HFFc6 (cell line): Measurements from ENCODE around the gene SMG7. TPM values are rescaled to one million over a fixed set of nuclear protein-coding genes. Genes with fewer than 3 reads are reported as not detected.

Experiments used
- DNase-seq: peaks from one replicate; pipeline ENCODE4 v3.0.0-alpha.2; 2018
- H3K27ac Mint-ChIP-seq: 2 replicates; pipeline ENCODE4 v1.8.0; 2020; ENCODE audit warnings: mild to moderate bottlenecking, mixed read lengths
- H3K27me3 Mint-ChIP-seq: 2 replicates; pipeline ENCODE4 v1.8.0; 2021; ENCODE audit warnings: mild to moderate bottlenecking, moderate library complexity, mixed read lengths; ENCODE audit not compliant: insufficient read depth
- H3K36me3 Mint-ChIP-seq: 2 replicates; pipeline ENCODE4 v1.8.0; 2021; ENCODE audit warnings: low read depth, mixed read lengths
- H3K4me1 Mint-ChIP-seq: 2 replicates; pipeline ENCODE4 v1.8.0; 2020; ENCODE audit warnings: low read depth, mixed read lengths
- H3K4me3 Mint-ChIP-seq: 2 replicates; pipeline ENCODE4 v1.8.0; 2020; ENCODE audit warnings: mild to moderate bottlenecking, moderate library complexity, mixed read lengths
- H3K9me3 Mint-ChIP-seq: 2 replicates; pipeline ENCODE4 v1.8.0; 2020; ENCODE audit warnings: mild to moderate bottlenecking, mixed read lengths
- total RNA-seq, 6 experiments: library from RNA; stranded (reverse); fragmentation: NEBNext Ultra II Directional; extraction: Animal tissue kit (Norgen Biotek cat#: 25700); gene quantifications; 2 replicates in 1 of 6; 3 replicates in 5 of 6; pipeline ENCODE4 v1.2.3, GENCODE V29; 2021
- TF ChIP-seq, protein P1 (sequence below): fragments of 200-600 bp; sonication (generic); IDR thresholded peaks from 2 replicates; pipeline ENCODE4 v1.5.0; 2021; ENCODE audit warnings: antibody characterized with exemption, mild to moderate bottlenecking

The SMG7 gene
- total RNA-seq, 6 experiments from 2014 or later, result 49.5 to 63.6 (median 55.5) TPM

DNA sequence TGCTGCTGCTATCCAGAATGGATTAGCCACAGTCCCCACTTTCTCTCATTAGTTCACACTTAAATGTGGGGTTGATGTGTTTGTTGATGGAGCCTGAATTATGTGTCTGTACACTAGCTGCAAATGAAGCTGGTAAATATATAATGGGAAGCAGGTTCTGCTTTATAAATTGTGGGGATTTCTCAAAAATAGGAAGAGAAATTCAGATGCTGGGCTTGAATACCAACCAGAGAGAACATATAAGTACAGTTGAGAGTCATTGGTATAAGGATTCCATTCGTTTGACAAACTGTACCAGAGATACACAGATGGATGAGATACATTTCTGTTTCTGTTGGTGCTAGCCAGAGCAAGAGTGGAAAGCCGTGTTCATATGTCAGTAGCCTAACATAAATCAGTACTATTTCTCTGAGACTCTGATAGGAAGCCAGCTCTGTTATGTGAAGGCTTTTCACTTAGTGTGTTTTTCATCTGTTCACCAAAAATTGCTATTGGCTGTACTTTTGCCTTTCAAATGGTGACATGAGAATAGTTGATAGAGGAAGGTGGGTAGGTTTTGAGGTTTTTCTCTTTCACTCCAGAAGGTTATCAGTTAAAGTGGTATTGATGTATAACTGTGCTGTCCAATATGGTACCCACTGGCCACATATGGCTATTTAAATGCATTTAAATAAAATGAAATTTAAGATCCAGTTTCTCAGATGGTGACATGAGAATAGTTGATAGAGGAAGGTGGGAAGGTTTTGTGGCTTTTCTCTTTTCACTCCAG, 15.6 kb downstream of the SMG7 start:
- no peak overlapping the region for H3K4me3 Mint-ChIP-seq

DNA sequence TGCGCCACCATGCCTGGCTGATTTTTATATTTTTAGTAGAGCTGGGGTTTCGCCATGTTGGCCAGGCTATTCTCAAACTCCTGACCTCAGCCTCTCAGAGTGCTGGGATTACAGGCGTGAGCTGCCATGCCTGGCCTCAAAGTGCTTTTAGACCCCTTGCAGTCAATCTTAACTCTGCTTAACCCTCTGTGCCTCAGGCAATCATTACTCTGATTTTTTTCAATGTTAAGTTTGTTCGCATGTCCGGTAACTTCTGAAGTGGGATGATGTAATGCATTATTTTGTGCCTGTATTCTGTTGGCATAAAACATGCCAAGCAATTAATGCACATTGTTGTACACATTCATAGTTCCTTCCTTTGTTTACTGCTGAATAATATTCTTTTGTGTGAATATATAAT, 18.6 kb downstream of the SMG7 start:
- no peak overlapping the region for H3K4me3 Mint-ChIP-seq
- TF ChIP-seq, protein P1, sequence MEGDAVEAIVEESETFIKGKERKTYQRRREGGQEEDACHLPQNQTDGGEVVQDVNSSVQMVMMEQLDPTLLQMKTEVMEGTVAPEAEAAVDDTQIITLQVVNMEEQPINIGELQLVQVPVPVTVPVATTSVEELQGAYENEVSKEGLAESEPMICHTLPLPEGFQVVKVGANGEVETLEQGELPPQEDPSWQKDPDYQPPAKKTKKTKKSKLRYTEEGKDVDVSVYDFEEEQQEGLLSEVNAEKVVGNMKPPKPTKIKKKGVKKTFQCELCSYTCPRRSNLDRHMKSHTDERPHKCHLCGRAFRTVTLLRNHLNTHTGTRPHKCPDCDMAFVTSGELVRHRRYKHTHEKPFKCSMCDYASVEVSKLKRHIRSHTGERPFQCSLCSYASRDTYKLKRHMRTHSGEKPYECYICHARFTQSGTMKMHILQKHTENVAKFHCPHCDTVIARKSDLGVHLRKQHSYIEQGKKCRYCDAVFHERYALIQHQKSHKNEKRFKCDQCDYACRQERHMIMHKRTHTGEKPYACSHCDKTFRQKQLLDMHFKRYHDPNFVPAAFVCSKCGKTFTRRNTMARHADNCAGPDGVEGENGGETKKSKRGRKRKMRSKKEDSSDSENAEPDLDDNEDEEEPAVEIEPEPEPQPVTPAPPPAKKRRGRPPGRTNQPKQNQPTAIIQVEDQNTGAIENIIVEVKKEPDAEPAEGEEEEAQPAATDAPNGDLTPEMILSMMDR, result no peak
- peaks cover 11% of the 10 kb centered on the region for H3K4me1 Mint-ChIP-seq
- H3K27ac Mint-ChIP-seq, result no peak overlapping the region
- H3K36me3 Mint-ChIP-seq, result peaks cover 9% of the 10 kb centered on the region
- no peaks in the 10 kb centered on the region for H3K9me3 Mint-ChIP-seq
- no peaks in the 10 kb centered on the region for H3K27me3 Mint-ChIP-seq
- no peak for DNase-seq

More for the DNA sequence above, 15.6 kb downstream of the SMG7 start:
- no peak for DNase-seq
- Mint-ChIP-seq H3K36me3 (peaks cover 9% of the 10 kb centered on the region), H3K27ac (no peak overlapping the region), H3K4me1 (peaks cover 6% of the 10 kb centered on the region), H3K27me3 (no peaks in the 10 kb centered on the region), H3K9me3 (no peaks in the 10 kb centered on the region)
- TF ChIP-seq, protein P1, result no peak

DNA sequence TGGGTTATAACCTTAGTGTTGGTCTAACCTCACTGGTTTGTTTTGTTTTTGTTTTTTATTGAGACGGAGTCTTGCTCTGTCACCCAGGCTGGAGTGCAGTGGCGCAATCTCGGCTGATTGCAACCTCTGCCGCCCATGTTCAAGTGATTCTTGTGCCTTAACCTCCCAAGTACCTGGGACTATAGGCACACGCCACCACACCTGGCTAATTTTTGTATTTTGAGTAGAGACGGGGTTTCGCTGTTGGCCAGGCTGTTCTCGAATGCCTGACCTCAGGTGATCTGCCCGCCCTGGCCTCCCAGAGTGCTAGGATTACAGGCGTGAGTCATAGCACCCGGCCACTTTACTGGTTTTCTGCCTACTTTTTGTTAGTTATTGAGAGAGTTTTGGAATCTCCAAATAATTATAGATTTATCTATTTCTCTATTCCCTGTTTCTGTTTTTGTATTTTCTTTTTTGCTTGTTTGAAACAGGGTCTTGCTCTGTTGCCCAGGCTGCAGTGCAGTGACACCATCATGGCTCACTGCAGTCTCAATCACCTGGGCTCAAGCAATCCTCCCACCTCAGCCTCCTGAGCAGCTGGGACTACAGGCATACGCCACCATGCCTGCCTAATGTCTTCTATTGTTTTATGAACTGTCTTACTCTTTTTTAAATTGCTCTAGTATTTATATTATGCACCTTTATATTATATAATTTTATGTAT, 21.4 kb downstream of the SMG7 start:
- Mint-ChIP-seq H3K4me3 (no peak overlapping the region), H3K36me3 (no peaks in the 10 kb centered on the region; the same call in 1 of the 2 replicates), H3K27me3 (no peaks in the 10 kb centered on the region), H3K27ac (no peak overlapping the region), H3K4me1 (peaks cover 19% of the 10 kb centered on the region), H3K9me3 (no peaks in the 10 kb centered on the region)
- DNase-seq, result no peak
- TF ChIP-seq, protein P1, result no peak

DNA sequence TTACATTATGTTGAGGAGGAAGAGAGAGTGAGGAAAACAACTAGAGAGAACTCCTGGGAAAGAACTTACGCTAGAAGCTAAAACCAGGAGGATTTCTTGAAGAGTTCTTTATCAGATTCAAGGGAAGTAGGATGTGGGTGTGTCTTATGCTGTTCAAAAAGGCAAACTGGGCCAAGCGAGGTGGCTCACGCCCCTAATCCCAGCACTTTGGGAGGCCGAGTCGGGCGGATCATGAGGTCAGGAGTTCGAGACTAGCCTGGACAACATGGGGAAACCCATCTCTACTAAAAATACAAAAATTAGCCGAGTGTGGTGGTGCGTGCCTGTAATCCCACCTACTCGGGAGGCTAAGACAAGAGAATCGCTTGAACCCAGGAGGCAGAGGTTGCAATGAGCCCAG, 23.1 kb downstream of the SMG7 start:
- no peak for DNase-seq
- Mint-ChIP-seq H3K9me3 (no peaks in the 10 kb centered on the region), H3K27ac (no peak overlapping the region), H3K27me3 (no peaks in the 10 kb centered on the region), H3K36me3 (no peaks in the 10 kb centered on the region), H3K4me1 (peaks cover 33% of the 10 kb centered on the region), H3K4me3 (no peak overlapping the region)
- TF ChIP-seq, protein P1, result no peak

DNA sequence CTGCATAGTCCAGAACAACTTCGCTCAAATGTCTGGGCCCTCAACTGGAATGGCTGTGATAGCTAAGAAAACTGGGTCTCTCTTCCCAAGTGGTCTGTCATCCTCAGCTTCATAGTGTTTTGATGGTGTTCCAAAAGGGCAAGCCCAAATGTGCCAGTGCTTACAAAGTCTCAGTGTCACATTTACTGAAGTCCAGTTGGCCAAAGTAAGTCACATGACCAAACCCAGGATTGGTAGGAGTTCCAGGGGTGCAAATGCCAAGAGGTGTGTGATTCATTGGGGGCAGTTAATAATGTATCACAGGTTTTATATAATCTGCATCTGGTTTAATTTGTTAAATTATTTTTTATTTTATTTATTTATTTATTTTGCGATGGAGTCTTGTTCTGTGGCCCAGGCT, 24.9 kb downstream of the SMG7 start:
- H3K4me3 Mint-ChIP-seq, result no peak overlapping the region
- no peaks in the 10 kb centered on the region for H3K36me3 Mint-ChIP-seq
- TF ChIP-seq, protein P1, result no peak
- H3K4me1 Mint-ChIP-seq, result peaks cover 37% of the 10 kb centered on the region
- H3K27me3 Mint-ChIP-seq, result no peaks in the 10 kb centered on the region
- H3K27ac Mint-ChIP-seq, result no peak overlapping the region
- H3K9me3 Mint-ChIP-seq, result no peaks in the 10 kb centered on the region
- no peak for DNase-seq
